ENCODE measurements around the gene CENPH. TPM values are rescaled to one million over a fixed set of nuclear protein-coding genes. Genes with fewer than 3 reads are reported as not detected.
"Not testable (repeated sequence)": the region's sequence is repeated elsewhere in the genome, so short reads cannot be mapped to it uniquely, and the experiment has no call there.

Gene CENPH
- total and polyA plus RNA-seq, 2 of the 8 experiments (the other 6 are each of a cell fraction or from before 2014, with no cell fraction given), result 69.0 to 82.8 TPM

DNA sequence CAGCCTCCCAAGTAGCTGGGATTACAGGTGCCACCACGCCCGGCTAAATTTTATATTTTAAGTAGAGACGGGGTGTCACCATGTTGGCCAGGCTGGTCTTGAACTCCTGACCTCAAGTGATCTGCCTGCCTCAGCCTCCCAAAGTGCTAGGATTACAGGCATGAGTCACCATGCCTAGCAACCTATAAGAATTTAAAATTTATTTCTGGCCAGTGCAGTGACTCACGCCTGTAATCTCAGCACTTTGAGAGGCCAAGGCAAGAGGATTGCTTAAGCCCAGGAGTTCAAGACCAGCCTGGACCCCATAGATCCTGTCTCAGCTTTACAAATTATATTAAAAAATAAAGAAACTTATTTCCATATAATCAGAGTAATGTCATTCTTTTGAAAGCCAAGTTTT is 66.6 kb downstream of the CENPH start:
- H3K4me3 ChIP-seq (ENCODE audit: extremely low read depth in 1 of 4, insufficient read depth in 2 of 4, low read depth in 3 of 4, low read length in 4 of 4); H4K20me1 ChIP-seq (replicated peaks in 1 of 2; ENCODE audit: control insufficient read depth in 1 of 2, insufficient read depth in 2 of 2, low read length in 2 of 2); DNase-seq (ENCODE audit: low read depth in 1 of 2, low spot score in 2 of 2); H4K91ac ChIP-seq (replicated peaks; ENCODE audit: insufficient read length, low read length); H3K9ac ChIP-seq (replicated peaks in 1 of 4; ENCODE audit: extremely low read depth in 1 of 4, low read depth in 3 of 4, low read length in 3 of 4); H3K79me1 ChIP-seq (ENCODE audit: low read depth, low read length); H3K4me1 ChIP-seq (replicated peaks in 1 of 4; ENCODE audit: control insufficient read depth in 3 of 4, insufficient read depth in 4 of 4, low read length in 3 of 4); H2BK20ac ChIP-seq (ENCODE audit: low read length); H3K23me2 ChIP-seq (ENCODE audit: low read depth, low read length); H3K18ac ChIP-seq (ENCODE audit: extremely low read depth, low read length); H3K27ac ChIP-seq (ENCODE audit: low read depth, low read length); H4K5ac ChIP-seq (ENCODE audit: insufficient read length, low read depth, low read length); POLR2A ChIA-PET (ENCODE audit: partially characterized antibody); H2BK5ac ChIP-seq (ENCODE audit: low read depth, low read length); H3K9me3 ChIP-seq (ENCODE audit: insufficient read depth in 2 of 2, low read depth in 1 of 2, low read length in 1 of 2); H2BK12ac ChIP-seq (ENCODE audit: low read depth, low read length); H3K23ac ChIP-seq (ENCODE audit: insufficient read length); FAIRE-seq; H3K27me3 ChIP-seq (replicated peaks in 1 of 4; ENCODE audit: control insufficient read depth in 3 of 4, extremely low read depth in 1 of 4, insufficient read depth in 3 of 4, low read length in 3 of 4); H3K79me2 ChIP-seq (ENCODE audit: control insufficient read depth in 1 of 2, insufficient read depth in 2 of 2, low read length in 2 of 2); H3K56ac ChIP-seq (replicated peaks; ENCODE audit: insufficient read length, low read depth, low read length); H3K4ac ChIP-seq (replicated peaks; ENCODE audit: insufficient read length, low read depth, low read length); H3K14ac ChIP-seq (ENCODE audit: insufficient read length); H2AK5ac ChIP-seq (ENCODE audit: low read depth, low read length); H2BK120ac ChIP-seq (replicated peaks; ENCODE audit: low read depth, low read length); H3K4me2 ChIP-seq (ENCODE audit: insufficient read depth in 1 of 2, low read depth in 2 of 2, low read length in 2 of 2); H2BK15ac ChIP-seq (ENCODE audit: low read length); H2AFZ ChIP-seq (ENCODE audit: low read length); H4K8ac ChIP-seq (ENCODE audit: extremely low read depth, insufficient read depth, low read length): not testable (repeated sequence)
- 96% methylated on average over 4 of the region's 4 CpGs; no CpG with 5 or more reads in 1 of the 2 experiments for WGBS, 2 experiments (ENCODE audit: extremely low coverage in 1 of 2, insufficient coverage in 1 of 2, insufficient read length in 1 of 2, insufficient replicate concordance in 2 of 2, low coverage in 1 of 2, low lambda C conversion rate in 2 of 2, missing lambda C conversion rate in 1 of 2)
- peaks cover 6 to 36% (median 21%) of the 10 kb centered on the region in 4 experiments; a peak in 7 of 8 replicates for H3K36me3 ChIP-seq (ENCODE audit: control insufficient read depth in 2 of 4, insufficient read depth in 4 of 4, low read length in 3 of 4)
- CTCF ChIA-PET (ENCODE audit: partially characterized antibody), result interaction anchor here (1.7 kb wide), 1 partner anchor 8 kb away, joined by 4 read pairs; no protein-coding TSS in a partner anchor

All from H1 (cell line).